Ramos (cell line): ENCODE measurements around the gene KIF6.
"Not testable (repeated sequence)": the region's sequence is repeated elsewhere in the genome, so short reads cannot be mapped to it uniquely, and the experiment has no call there.

Source experiments
- in situ Hi-C: fragments of 300-500 bp; cut with MboI; formaldehyde crosslinking; loops from one replicate; pipeline ENCODE4 v1.14.3; 2022; ENCODE audit warnings: low sequenced_read_pairs; ENCODE audit not compliant: unreplicated experiment

Gene KIF6

DNA sequence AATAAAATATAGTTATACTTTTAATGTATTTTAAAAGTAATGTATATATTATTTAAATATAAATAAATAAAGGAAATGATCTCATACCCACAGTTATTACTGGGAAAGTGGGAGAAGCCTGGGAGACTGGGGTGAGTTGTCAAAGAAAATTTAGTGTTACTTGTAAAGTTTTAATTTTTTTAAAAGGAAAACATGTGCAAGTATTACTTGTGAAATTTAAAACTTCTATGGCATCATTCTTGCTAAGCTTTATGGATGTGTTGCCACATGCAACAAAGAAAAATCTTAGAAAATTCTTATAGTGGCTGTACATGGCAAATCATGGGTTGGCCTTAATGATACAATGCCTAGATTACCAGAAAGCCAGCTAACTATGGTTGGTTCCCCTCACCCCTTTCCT, 208.7 kb downstream of the KIF6 start:
- in situ Hi-C loops: no loop called here

DNA sequence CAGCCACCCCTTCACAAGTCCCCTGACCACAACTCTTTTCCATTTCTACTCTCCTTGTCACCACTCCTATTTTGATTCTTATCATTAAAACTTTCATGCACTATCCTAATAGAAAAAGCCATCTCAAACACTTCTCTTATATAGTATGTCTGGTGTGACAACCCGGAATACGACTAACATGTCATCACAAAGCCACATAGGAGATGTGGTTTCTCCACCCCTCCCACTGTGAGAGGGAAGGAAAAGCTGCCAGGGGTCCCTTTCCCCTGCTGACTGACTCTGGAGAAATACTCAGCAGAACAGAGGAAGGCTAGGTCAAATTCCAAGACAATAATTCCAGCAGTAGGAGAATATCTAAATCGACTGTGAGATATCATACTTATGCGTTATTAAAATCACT, 209.7 kb downstream of the KIF6 start:
- in situ Hi-C loops: no loop called here

GRCh38 chr6:39515006-39515405, 210.2 kb downstream of the KIF6 start:
- in situ Hi-C loops: no loop called here

GRCh38 chr6:39509831-39510230, 215.4 kb downstream of the KIF6 start:
- in situ Hi-C loops: not testable (repeated sequence)

DNA sequence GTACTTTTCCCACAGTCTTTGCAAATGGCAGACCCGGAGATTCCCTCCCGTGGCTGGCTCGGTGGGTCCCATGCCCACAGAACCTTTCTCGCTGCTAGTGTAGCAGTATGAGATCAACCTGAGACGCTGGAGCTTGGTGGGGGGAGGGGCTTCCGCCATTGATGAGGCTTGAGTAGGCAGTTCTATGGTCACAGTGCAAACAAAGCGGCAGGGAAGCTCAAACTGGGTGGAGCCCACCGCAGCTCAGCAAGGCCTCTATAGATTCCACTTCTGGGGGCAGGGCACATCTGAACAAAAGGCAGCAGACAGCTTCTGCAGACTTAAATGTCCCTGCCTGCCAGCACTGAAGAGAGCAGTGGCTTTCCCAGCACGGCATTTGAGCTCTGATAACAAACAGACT, 216.7 kb downstream of the KIF6 start:
- in situ Hi-C loops: no loop called here

DNA sequence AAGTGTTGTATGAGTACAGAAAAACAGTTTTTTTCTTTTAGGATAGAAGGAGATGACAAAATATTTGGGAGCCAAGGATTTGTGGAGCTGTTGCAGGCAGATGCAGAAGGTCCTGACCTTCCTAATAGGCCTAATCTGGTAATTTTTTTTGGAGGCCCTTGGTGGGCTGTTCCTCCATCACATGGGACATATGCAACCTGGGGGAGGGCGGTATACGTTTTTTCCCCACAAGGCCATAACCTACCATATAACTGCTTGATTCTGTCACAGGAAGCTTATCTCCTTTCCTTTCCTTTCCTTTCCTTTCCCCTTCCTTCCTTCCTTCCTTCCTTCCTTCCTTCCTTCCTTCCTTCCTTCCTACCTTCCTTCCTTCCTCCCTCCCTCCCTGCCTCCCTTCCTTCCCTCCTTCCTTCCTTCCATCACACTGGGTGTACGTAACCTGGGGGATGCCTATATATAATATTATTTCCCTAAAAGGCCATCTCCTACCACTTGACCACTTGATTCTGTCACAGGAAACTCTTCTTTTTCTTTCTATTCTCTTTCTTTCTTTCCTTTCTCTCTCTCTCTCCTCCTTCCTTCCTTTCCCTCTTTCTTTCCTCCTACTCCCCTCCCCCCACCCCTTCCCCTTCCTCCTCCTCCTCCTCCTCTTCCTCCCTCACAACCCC, 217.7 kb downstream of the KIF6 start:
- in situ Hi-C loops: no loop called here

- in situ Hi-C loops: not testable (repeated sequence)
These were observed 222.7 kb downstream of the KIF6 start for GRCh38 chr6:39502362-39502955.

DNA sequence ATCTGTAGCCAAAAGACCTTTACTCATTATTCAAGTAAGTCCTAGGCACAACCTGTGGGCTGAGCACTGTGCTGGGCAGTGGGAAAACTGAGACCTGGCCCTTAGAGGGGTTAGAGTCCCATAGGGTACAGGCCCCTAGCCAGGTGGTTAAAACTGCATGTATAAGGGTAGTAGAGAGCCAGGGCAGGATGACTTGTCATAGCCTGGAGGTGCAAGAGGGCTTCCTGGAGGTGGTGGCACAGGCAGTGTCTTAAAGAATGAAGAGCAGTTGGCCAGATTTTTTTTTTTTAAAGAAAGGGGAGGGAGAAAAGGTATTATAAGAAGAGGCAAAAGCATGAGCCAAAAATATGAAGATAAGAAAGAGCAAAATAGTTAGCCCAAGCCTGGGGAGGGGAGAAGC, 226.2 kb downstream of the KIF6 start:
- in situ Hi-C loops: no loop called here

DNA sequence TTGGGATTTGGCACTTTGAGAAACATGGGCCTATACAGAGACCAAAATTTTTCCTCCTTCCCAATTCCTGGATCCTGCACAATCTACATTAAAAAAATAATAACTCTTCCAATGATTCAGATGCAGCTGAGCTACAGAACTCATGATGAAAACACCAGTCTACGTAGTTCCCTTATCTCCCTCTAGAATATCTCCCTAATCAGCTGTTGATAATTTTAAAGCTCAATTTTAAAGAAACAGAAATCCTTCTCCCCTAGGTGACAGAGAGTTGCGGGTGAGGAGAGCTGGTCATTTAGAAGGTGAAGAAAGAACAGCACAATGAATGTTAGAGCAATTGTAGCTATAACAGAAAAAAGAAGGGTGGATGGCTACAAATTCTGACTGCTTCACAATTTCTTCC, 227.1 kb downstream of the KIF6 start:
- in situ Hi-C loops: no loop called here

DNA sequence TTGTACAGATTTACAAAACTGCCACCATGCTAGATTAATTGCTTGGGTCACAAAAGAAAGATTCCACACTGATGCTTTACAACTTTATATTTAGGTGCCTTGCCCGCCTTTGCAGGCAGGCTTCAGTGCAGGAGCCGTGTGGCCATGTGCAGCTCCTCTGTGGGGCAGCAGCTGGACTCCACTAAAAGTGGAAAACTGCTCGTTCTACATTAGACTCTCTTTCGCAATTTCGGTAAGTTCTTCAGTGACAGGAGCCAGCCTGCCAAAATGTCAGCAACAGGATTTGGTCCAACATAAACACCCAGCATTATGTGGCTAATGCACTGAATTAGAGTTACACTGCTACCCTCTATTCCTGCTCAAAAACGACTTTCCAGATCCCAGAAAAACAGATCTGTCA, 228.3 kb downstream of the KIF6 start:
- in situ Hi-C loops: no loop called here

DNA sequence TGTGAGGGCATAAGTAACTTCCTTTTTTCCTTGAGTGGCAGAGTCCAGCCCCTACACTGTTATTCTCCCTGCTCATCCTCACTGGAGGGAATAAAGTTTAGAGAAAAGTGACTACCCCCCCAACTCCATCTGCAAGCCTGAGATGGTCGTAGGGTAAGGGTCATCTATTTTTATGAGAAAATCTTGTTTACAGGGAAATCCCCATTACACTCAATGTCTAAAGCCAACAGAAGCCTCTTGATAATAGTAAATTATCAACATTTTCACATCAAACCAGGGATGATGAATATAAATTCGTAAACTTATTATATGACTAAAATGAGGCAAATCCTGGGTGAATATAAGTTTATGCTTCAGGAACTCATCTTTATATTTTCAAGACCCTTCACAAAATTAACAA, 228.8 kb downstream of the KIF6 start:
- in situ Hi-C loops: no loop called here

DNA sequence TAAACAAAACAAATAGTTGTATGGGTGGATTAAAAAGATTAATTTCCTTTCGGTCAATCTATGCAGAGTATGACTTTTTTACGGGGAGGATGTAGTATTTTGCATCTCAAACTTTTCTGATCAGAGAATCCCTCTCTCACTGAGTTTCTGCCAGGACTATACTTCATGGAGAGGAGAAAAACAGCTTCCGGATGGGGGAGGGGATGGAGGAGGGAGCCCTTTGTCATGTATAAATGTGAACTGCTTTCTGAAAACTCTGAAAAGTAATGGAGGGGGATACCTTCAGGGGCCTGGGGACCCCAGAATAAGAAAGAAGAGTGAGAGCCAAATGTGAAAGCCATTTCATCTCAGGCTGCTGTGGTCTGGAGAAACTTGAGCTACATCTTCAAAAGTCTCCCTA, 229.6 kb downstream of the KIF6 start:
- in situ Hi-C loops: no loop called here

DNA sequence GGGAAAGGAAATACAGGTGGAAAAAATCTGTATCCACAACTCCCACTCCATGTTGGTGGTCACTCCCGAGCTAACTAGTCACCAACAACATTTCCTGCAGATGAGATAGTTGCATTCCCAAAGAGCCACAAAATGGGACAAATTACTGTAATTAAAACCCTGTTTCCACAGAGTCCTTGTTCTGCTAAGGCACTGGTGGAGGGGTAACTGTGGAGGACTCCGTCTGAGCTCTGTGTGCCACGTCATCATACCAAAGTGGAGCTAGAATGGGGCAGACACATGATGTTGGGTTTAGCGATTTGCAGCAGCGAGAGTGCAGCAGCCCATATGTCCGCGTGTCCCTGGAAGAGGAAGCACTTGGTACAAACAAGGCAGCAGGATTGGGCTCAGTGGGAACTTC, 230.2 kb downstream of the KIF6 start:
- in situ Hi-C loops: no loop called here

DNA sequence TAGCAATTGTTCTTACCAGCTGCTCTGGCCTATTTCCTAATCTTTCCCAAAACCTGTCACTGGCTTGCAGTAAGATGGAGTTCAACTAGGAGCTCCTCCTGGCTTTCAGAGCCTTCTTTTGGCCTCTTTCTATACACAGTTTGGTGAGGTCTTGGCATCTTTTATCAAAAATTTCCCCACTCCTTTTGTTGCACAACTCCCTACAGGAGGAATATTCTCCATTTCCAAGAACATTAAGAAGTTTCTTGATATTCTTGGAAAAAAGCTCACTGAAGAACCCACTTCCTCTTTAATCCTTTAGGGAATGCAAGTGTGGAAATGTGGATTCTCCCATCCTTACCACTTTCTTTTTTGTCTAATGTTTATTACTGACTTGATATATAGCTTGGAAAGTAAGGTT, 231.4 kb downstream of the KIF6 start:
- in situ Hi-C loops: no loop called here

GRCh38 chr6:39493174-39493573, 232.0 kb downstream of the KIF6 start:
- in situ Hi-C loops: no loop called here

- in situ Hi-C loops: no loop called here
These were observed 235.1 kb downstream of the KIF6 start for GRCh38 chr6:39490108-39490507.

GRCh38 chr6:39488255-39488879, 236.8 kb downstream of the KIF6 start:
- in situ Hi-C loops: no loop called here

GRCh38 chr6:39484276-39484675, 240.9 kb downstream of the KIF6 start:
- in situ Hi-C loops: no loop called here

DNA sequence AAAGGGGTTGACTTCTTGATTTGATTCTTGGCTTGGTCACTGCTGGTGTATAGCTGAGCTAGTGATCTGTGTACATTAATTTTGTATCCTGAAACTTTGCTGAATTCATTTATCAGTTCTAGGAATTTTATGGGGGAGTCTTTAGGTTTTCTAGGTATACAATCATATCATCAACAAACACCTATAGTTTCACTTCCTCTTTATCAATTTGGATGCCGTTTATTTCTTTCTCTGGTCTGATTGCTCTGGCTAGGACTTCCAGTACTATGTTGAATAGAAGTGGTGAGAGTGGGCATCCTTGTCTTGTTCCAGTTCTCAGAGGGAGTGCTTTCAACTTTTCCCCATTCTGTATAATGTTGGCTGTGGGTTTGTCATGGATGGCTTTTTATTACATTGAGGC, 245.4 kb downstream of the KIF6 start:
- in situ Hi-C loops: not testable (repeated sequence)

DNA sequence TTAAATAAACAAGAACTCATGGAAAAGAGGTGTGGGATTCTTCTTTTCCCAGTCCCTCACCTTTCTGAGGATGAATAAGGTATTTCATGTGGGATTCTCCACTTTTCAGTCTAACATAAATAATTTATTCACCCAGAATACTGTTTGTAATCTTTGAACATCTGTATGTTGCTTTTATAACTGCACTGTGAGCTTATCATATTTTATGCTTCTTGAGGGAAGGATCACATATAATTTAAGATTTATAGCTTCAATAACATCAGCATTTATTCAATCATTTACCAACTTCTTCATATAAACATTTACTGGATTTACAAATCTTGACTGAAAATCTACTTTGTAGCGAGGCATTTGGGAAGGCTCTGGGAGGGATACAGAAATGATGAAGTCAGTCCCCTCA, 248.5 kb downstream of the KIF6 start:
- in situ Hi-C loops: no loop called here

DNA sequence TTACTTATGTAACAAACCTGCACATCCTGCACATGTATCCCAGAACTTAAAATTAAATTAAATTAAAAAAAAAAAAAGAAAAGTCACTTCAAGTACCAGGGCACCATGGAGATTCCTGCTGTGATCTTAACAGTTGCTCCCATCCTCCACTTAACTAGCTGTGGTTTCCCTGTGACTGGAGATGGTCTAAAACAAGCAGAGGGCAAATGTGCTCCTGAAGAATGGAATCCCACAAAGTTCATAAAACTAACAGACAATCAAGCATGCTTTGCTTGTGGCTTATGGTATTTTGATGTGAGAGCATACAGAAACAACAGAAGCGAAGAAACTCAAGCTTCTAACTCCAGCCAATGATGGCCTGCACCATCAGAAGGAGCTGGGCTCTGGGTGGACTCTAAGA, 249.1 kb downstream of the KIF6 start:
- in situ Hi-C loops: no loop called here
